Fibroblast of pulmonary artery (primary cell): ENCODE measurements around the gene LTBP4.

Experiments used
- DNase-seq: peaks from one replicate; pipeline ENCODE4 v3.0.0-alpha.2; 2010; ENCODE audit warnings: low read depth
- H3K4me3 ChIP-seq: replicated peaks from 2 replicates; pipeline ENCODE4 v1.5.1; 2011; ENCODE audit warnings: low read depth, mild to moderate bottlenecking, control low read depth, low read length, moderate library complexity
- CTCF ChIP-seq: IDR thresholded peaks from 2 replicates; pipeline ENCODE4 v1.5.1; 2011; ENCODE audit warnings: mild to moderate bottlenecking, control low read depth, low read length, inconsistent platforms; ENCODE audit errors: missing control alignments

Gene LTBP4

GRCh38 chr19:40608240-40608621 lies 7.1 kb downstream of the LTBP4 start:
- H3K4me3 ChIP-seq = no peak overlapping the region
- DNase-seq = no peak
- no peak for TF ChIP-seq CTCF

GRCh38 chr19:40608957-40609356 lies 7.8 kb downstream of the LTBP4 start:
- TF ChIP-seq CTCF = no peak
- no peak for DNase-seq
- H3K4me3 ChIP-seq = no peak overlapping the region

- TF ChIP-seq CTCF = no peak
- H3K4me3 ChIP-seq = no peak overlapping the region
- no peak for DNase-seq
Observed at GRCh38 chr19:40609561-40610395, 8.6 kb downstream of the LTBP4 start.

GRCh38 chr19:40610396-40611064 lies 9.4 kb downstream of the LTBP4 start:
- DNase-seq = no peak
- TF ChIP-seq CTCF = no peak
- no peak overlapping the region for H3K4me3 ChIP-seq

- no peak for DNase-seq
- no peak for TF ChIP-seq CTCF
- no peak overlapping the region for H3K4me3 ChIP-seq
Observed at GRCh38 chr19:40611096-40611495, 9.9 kb downstream of the LTBP4 start.

- H3K4me3 ChIP-seq = no peak overlapping the region
- TF ChIP-seq CTCF = no peak
- DNase-seq = no peak
Observed at GRCh38 chr19:40611900-40612698, 10.9 kb downstream of the LTBP4 start.
